A549 (cell line): Measurements from ENCODE around the gene CCDC171. TPM values are rescaled to one million over a fixed set of nuclear protein-coding genes. Genes with fewer than 3 reads are reported as not detected.

Experiments
- ATAC-seq, 2 experiments: fragments of 200-7000 bp in 1 of 2; fragments of >200 bp in 1 of 2; cut with Nextera tagmentation in 1 of 2; cut with Tn5 transposase in 1 of 2; 3 replicates each; pipeline versions ENCODE4 v1.8.0 to v1.9.1; 2018 to 2020; ENCODE audit warnings: mild to moderate bottlenecking in 1 of 2, moderate library complexity in 1 of 2
- CTCF ChIA-PET: fragments of 300-600 bp; sonication (Branson Sonifier 250); formaldehyde crosslinking; extraction: SDS; loops from one replicate; lab custom pipeline; 2021; ENCODE audit warnings: antibody characterized with exemption, inconsistent platforms; lab: Yijun Ruan, JAX
- POLR2A ChIA-PET: fragments of 350-600 bp; formaldehyde crosslinking; extraction: SDS; loops from one replicate; lab custom pipeline; 2021; ENCODE audit warnings: antibody characterized with exemption, inconsistent platforms; lab: Yijun Ruan, JAX
- DNase-seq, 2 experiments: peaks; one replicate each; pipeline versions ENCODE4 v3.0.0 to v3.0.0-alpha.2; 2011 to 2016; ENCODE audit warnings: low read depth in 1 of 2, low spot score in 1 of 2
- FAIRE-seq: peaks from 2 replicates; lab custom pipeline; 2011; peaks lifted over from hg19 to GRCh38; lab: Jason Lieb, UNC
- H3K27ac ChIP-seq, 2 experiments: fragments of >200 bp; sonication (Bioruptor Twin); formaldehyde crosslinking; 3 replicates each; pipeline ENCODE4 v1.5.1; 2016 to 2017
- H3K4me1 ChIP-seq: fragments of >200 bp; sonication (Bioruptor Twin); formaldehyde crosslinking; 3 replicates; pipeline ENCODE4 v1.6.1; 2016
- H3K4me2 ChIP-seq: fragments of >200 bp; sonication (Bioruptor Twin); formaldehyde crosslinking; 3 replicates; pipeline ENCODE4 v1.6.1; 2016
- H3K4me3 ChIP-seq: fragments of >200 bp; sonication (Bioruptor Twin); formaldehyde crosslinking; 3 replicates; pipeline ENCODE4 v1.5.1; 2016
- H3K9me3 ChIP-seq: fragments of >200 bp; sonication (Bioruptor Twin); formaldehyde crosslinking; 3 replicates; pipeline ENCODE4 v1.6.1; 2016
- ATOH8 ChIP-seq: fragments of 250-450 bp; sonication (Bioruptor Pico); IDR thresholded peaks from 2 replicates; pipeline ENCODE4 v1.5.0; 2020; ENCODE audit warnings: low read depth, mild to moderate bottlenecking, moderate library complexity
- CHD2 ChIP-seq: fragments of 150-350 bp; IDR thresholded peaks from 2 replicates; pipeline ENCODE4 v1.6.1; 2014; ENCODE audit warnings: low read length; ENCODE audit not compliant: partially characterized antibody
- E2F6 ChIP-seq: IDR thresholded peaks from 2 replicates; pipeline ENCODE4 v1.6.1; 2012; ENCODE audit warnings: low read depth, borderline replicate concordance
- EHMT2 ChIP-seq: fragments of 200-600 bp; sonication (generic); IDR thresholded peaks from 2 replicates; pipeline ENCODE4 v1.6.1; 2016; ENCODE audit warnings: antibody characterized with exemption, low read depth, mild to moderate bottlenecking, moderate library complexity
- ESRRA ChIP-seq: fragments of 150-350 bp; IDR thresholded peaks from 2 replicates; pipeline ENCODE4 v1.6.1; 2014; ENCODE audit warnings: mild to moderate bottlenecking, low read length, borderline replicate concordance
- FOSL2 ChIP-seq, 2 experiments: fragments of 450-650 bp in 1 of 2; fragments of >200 bp in 1 of 2; sonication (Bioruptor Twin) in 1 of 2; formaldehyde crosslinking; IDR thresholded peaks; 2 replicates each; pipeline versions ENCODE4 v1.5.0 to v1.6.1; 2016 to 2020; ENCODE audit warnings: mild to moderate bottlenecking in 1 of 2, moderate library complexity in 1 of 2
- HDAC2 ChIP-seq: fragments of 200-600 bp; sonication (generic); IDR thresholded peaks from 2 replicates; pipeline ENCODE4 v1.6.1; 2016
- HEYL ChIP-seq: fragments of 250-450 bp; sonication (Bioruptor Pico); IDR thresholded peaks from 2 replicates; pipeline ENCODE4 v1.8.0; 2021; ENCODE audit warnings: mild to moderate bottlenecking, moderate library complexity
- HOXB13 ChIP-seq: fragments of 250-450 bp; sonication (Bioruptor Pico); IDR thresholded peaks from 2 replicates; pipeline ENCODE4 v1.5.0; 2020; ENCODE audit warnings: low read depth, mild to moderate bottlenecking, moderate library complexity
- HOXB5 ChIP-seq: fragments of 250-450 bp; sonication (Bioruptor Pico); IDR thresholded peaks from 2 replicates; pipeline ENCODE4 v1.5.0; 2020; ENCODE audit warnings: mild to moderate bottlenecking, moderate library complexity
- KDM1A ChIP-seq: fragments of 200-600 bp; sonication (generic); IDR thresholded peaks from 2 replicates; pipeline ENCODE4 v1.6.1; 2016; ENCODE audit warnings: low read depth, mild to moderate bottlenecking
- MAFK ChIP-seq: fragments of 450-650 bp; IDR thresholded peaks from 2 replicates; pipeline ENCODE4 v1.6.1; 2014; ENCODE audit not compliant: partially characterized antibody
- MAX ChIP-seq: IDR thresholded peaks from 2 replicates; pipeline ENCODE4 v1.6.1; 2012
- MAZ ChIP-seq: fragments of 150-350 bp; IDR thresholded peaks from 2 replicates; pipeline ENCODE4 v1.6.1; 2014; ENCODE audit warnings: antibody characterized with exemption, low read depth, low read length, borderline replicate concordance
- NPAS2 ChIP-seq: fragments of 250-450 bp; sonication (Bioruptor Pico); IDR thresholded peaks from 2 replicates; pipeline ENCODE4 v1.8.0; 2022; ENCODE audit warnings: mild to moderate bottlenecking, moderate library complexity, borderline replicate concordance
- NR3C1 ChIP-seq: fragments of >200 bp; sonication (Bioruptor Twin); formaldehyde crosslinking; IDR thresholded peaks from 3 replicates; pipeline ENCODE4 v1.6.1; 2017
- POLR2A ChIP-seq: IDR thresholded peaks from 2 replicates; pipeline ENCODE4 v1.6.1; 2012; ENCODE audit warnings: mild to moderate bottlenecking, low read length
- POLR2AphosphoS2 ChIP-seq: conservative IDR thresholded peaks from 2 replicates; pipeline ENCODE4 v1.6.1; 2012; ENCODE audit warnings: low read length, improper control_type of control experiment, inconsistent platforms
- RAD21 ChIP-seq, 2 experiments: fragments of >200 bp in 1 of 2; sonication (Bioruptor Twin) in 1 of 2; formaldehyde crosslinking in 1 of 2; IDR thresholded peaks in 1 of 2; conservative IDR thresholded peaks in 1 of 2; 2 replicates in 1 of 2; 3 replicates in 1 of 2; pipeline ENCODE4 v1.6.1; 2012 to 2018; ENCODE audit warnings: inconsistent platforms in 1 of 2
- ZSCAN20 ChIP-seq: fragments of 250-450 bp; sonication (Bioruptor Pico); IDR thresholded peaks from 2 replicates; pipeline ENCODE4 v1.8.0; 2022; ENCODE audit warnings: mild to moderate bottlenecking, moderate library complexity
- WGBS: methylation state at CpG from one replicate; pipeline ENCODE4 v1.1.6; 2017; ENCODE audit errors: missing lambda C conversion rate; 5-methylcytosine and 5-hydroxymethylcytosine counted together
- polyA plus RNA-seq, 4 experiments: library from polyadenylated mRNA; depleted of rRNA in 3 of 4; stranded (reverse); fragments of >200 nt; fragmentation: RNase III in 1 of 4; extraction: RNeasy Plus Mini Kit Qiagen cat#74134 plus additional on column Dnase treatment in 1 of 4; gene quantifications; 2 replicates in 3 of 4; 3 replicates in 1 of 4; pipeline ENCODE4 v1.2.3, GENCODE V29; 2011 to 2017
- TF ChIP-seq, protein P1 (sequence below): IDR thresholded peaks from 2 replicates; pipeline ENCODE4 v1.6.1; 2012
- TF ChIP-seq, protein P2 (sequence below): fragments of >200 bp; sonication (Bioruptor Twin); formaldehyde crosslinking; IDR thresholded peaks from 3 replicates; pipeline ENCODE4 v1.6.1; 2016

The CCDC171 gene
- polyA plus RNA-seq, 2 of the 4 experiments (the other 2 are of a cell fraction), result 0.88 to 1.3 TPM

- ATAC-seq (no peak), FAIRE-seq (no peak), DNase-seq (no peak)
- CTCF ChIA-PET, result no interaction called here
- POLR2A ChIA-PET, result no interaction called here
- Histone ChIP-seq H3K9me3 (no peaks in the 10 kb centered on the region), H3K4me3 (no peak overlapping the region), H3K27ac (no peak overlapping the region), H3K4me1 (peaks cover 13% of the 10 kb centered on the region; the same call in 2 of the 3 replicates), H3K4me2 (no peak overlapping the region)
- TF ChIP-seq RAD21 (conservative IDR thresholded peaks at IDR 0.05 in 1 of 2, IDR thresholded peaks at IDR 0.05 in 1 of 2) (no peak), FOSL2 (IDR thresholded peaks at IDR 0.05) (no peak), FOSL2 (CRISPR knock-in tag; IDR thresholded peaks at IDR 0.05) (no peak), NPAS2 (CRISPR knock-in tag) (no peak), POLR2AphosphoS2 (no peak), MAZ (no peak), ESRRA (no peak), ZSCAN20 (CRISPR knock-in tag) (no peak), KDM1A (no peak), HOXB5 (CRISPR knock-in tag) (no peak), MAX (no peak), HEYL (CRISPR knock-in tag) (no peak), E2F6 (no peak), POLR2A (no peak), MAFK (no peak)
- TF ChIP-seq, protein P1, sequence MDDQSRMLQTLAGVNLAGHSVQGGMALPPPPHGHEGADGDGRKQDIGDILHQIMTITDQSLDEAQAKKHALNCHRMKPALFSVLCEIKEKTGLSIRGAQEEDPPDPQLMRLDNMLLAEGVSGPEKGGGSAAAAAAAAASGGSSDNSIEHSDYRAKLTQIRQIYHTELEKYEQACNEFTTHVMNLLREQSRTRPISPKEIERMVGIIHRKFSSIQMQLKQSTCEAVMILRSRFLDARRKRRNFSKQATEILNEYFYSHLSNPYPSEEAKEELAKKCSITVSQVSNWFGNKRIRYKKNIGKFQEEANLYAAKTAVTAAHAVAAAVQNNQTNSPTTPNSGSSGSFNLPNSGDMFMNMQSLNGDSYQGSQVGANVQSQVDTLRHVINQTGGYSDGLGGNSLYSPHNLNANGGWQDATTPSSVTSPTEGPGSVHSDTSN, result no peak
These were observed 140.9 kb downstream of the CCDC171 start for GRCh38 chr9:15693701-15694100.

DNA sequence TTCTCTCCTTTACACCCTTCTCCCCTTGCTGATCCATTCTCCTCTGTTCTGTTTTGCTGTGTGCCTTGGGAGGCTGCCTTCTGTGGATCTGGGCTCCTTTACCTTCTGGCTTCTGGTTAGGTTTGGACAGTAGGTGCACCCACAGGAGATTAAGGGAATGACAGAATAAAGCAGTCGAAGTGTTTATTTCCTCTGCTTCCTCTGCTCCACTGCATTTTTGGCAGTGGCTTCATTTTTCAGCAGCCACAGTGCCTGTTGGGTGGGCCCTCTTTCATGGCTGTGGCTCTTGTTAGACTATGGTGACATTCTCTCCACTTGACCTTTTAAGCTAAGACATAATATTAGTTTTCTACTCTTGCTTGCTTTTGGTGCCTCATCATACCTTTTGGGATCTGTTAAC lies 144.1 kb downstream of the CCDC171 start:
- FAIRE-seq (no peak), DNase-seq (no peak), ATAC-seq (peak; percentile 59 to 70; a peak in 5 of 6 replicates)
- TF ChIP-seq NPAS2 (CRISPR knock-in tag) (no peak), HOXB13 (CRISPR knock-in tag) (no peak), CHD2 (no peak), HOXB5 (CRISPR knock-in tag) (no peak), NR3C1 (no peak), ATOH8 (CRISPR knock-in tag) (no peak), E2F6 (no peak), EHMT2 (no peak), MAZ (no peak), POLR2AphosphoS2 (no peak), HDAC2 (no peak)
- TF ChIP-seq, protein P2, sequence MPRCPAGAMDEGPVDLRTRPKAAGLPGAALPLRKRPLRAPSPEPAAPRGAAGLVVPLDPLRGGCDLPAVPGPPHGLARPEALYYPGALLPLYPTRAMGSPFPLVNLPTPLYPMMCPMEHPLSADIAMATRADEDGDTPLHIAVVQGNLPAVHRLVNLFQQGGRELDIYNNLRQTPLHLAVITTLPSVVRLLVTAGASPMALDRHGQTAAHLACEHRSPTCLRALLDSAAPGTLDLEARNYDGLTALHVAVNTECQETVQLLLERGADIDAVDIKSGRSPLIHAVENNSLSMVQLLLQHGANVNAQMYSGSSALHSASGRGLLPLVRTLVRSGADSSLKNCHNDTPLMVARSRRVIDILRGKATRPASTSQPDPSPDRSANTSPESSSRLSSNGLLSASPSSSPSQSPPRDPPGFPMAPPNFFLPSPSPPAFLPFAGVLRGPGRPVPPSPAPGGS, result no peak
- Histone ChIP-seq H3K27ac (peak overlapping the region in 1 of 2 experiments; percentile 8; a peak in 1 of 6 replicates), H3K4me3 (no peak overlapping the region), H3K4me2 (0 out of 3 replicates have a peak overlapping the region, but pooled peaks have one; percentile 8), H3K9me3 (no peaks in the 10 kb centered on the region), H3K4me1 (peaks cover 13% of the 10 kb centered on the region; the same call in 2 of the 3 replicates)
- ChIA-PET CTCF (no interaction called here), POLR2A (no interaction called here)
- 8% methylated on average over 1 of the region's 1 CpG for WGBS
